T-helper 9 cell (primary cell): ENCODE data around the gene DAD1.
"Not testable (repeated sequence)": the region's sequence is repeated elsewhere in the genome, so short reads cannot be mapped to it uniquely, and the experiment has no call there.

ENCODE experiments used
- DNase-seq: peaks from one replicate; pipeline ENCODE4 v3.0.0-alpha.2; 2020

The DAD1 gene

DNA sequence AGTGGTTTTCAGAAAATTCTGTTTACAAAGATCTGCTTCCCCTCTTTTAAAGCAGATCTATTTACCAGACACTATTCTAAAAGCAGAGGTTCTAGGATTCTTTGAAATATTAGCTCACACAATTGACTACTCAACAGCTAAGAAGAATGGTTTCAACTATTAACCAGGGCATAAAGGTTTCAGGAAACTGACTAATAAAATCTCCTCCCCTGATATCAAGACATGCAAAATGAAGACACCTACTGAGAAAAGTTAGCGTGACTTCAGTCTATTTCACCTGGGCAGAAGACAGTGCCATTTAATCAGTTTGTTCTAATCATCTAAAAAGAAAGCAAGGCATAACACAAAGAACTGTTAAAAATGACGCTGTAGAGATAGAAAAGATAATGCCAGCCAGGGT, 22.2 kb downstream of the DAD1 start:
- DNase-seq, result no peak

DNA sequence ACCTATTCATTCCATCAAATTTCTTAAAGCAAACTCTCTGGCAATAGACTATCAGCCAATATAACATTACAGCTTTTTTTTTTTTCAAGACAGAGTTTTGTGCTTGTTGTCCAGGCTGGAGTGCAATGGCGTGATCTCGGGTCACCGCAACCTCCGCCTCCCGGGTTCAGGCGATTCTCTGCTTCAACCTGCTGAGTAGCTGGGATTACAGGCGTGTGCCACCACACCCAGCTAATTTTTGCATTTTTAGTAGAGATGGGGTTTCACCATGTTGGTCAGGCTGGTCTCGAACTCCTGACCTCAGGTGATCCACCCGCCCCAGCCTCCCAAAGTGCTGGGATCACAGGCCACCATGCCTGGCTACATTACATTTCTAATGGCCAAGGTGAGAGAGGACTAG, 22.8 kb downstream of the DAD1 start:
- not testable (repeated sequence) for DNase-seq

DNA sequence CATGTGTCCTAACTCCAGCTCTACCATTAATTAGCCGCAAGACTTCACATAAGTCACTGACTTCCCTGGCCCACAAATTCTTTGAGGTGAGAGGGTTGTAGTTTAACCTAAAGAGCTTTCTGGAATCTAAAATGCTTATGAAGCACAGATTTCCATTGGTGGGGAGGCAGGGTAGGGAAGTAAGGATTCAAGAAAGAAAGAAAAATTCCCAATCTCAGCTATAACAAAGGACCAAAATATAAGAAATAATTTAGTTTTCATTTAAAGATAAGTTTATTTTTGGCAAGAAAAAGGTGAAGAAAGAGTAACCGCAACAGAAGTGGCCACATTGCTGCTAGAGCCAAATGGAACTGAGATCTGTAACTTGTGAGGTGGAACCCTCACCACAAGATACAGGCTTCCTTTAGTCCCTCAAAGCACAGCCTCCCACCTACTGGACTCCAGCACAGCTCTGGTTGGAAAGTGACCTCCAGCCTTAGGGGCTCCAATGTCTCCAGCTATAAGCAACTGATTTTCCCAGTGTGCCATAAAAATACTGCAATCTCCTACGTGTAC, 23.6 kb downstream of the DAD1 start:
- no peak for DNase-seq

DNA sequence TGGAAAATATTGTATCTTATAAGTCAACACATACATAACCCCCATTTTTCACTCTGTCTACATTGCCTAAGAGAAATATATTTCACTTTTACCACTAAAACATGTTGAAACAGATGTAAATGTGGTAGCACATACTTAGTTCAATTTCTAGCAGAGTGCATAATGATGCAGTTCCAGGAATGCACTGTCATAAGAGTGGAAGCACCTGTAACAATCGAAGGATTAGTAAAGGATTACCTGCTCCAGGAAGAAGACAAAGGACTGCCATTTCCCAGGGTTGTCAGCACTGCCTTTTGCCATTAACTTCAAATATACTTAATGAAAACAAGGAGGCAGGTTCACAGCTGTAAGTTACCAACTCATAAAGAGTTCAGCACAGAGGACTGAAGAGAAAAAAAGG, 24.6 kb downstream of the DAD1 start:
- DNase-seq, result no peak

DNA sequence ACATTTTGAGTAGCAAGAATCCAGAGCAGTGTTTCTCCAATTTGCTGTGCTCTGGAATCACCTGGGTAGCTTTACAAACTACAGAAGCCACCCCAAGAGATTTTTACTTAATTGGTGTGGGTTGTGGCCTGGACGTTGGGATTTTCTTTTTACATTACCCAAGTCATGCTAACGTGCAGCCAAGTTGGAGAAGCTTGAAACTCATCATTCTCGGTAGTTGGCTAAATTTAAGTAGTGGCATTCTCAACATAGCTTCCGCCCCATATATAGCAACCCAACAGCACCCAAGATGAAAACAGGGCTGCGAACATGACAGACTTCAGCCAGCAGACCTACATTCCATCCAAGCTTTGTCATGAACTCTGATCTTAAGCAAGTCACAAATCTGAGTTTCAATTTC, 25.0 kb downstream of the DAD1 start:
- DNase-seq, result no peak

DNA sequence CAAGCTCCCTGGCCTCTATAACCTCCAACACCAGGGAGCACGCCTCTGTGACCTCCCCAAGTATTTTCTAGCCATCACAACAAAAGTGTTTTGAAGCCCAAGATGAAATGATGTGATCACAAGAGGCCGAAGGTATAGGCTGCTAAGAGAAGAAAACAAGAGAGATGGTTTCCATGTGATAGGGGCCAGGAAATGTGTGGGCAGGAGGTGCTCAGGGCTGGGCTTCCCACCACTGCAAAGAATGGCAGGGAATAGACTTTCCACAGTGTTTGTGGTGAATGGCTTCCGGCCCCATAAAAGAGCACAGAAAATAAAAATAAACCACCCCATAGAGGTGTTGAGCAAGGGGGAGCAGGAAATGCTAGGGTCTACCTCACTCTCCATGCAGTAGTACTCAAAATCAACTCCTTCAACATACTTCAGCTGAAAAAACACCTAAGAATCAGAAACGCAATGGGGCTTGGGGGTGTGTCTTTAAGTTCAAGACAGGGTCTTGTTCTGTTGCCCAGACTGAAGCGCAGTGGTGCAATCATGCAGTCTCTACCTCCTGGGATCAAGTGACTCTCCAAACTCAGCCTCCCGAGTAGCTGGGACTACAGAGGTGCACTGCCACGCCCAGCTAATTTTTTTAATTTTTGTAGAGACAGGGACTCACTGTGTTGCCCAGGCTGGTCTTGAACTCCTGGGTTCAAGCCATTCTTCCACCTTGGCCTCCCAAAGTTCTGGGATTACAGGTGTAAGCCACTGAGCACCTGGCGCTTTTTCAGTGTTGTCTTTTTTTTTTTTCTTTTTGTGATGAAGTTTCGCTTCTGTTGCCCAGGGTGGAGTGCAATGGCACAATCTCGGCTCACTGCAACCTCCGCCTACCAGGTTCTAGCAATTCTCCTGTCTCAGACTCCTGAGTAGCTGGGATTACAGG, 27.1 kb downstream of the DAD1 start:
- DNase-seq, result peak; percentile 64

DNA sequence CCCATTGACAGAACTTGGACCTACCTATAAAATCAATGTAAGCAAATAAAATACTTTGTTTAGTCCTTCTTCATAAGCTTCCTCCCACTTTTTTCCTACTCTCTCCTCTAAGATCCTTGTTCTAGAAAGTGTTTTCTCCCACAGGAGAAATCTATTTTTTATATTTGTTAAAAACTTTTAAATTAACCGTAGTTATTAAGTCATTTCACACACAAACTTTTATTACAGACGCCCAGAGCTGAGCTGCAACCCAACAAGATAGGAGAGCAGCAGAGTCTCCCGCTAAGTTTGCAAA, 27.7 kb downstream of the DAD1 start:
- no peak for DNase-seq

DNA sequence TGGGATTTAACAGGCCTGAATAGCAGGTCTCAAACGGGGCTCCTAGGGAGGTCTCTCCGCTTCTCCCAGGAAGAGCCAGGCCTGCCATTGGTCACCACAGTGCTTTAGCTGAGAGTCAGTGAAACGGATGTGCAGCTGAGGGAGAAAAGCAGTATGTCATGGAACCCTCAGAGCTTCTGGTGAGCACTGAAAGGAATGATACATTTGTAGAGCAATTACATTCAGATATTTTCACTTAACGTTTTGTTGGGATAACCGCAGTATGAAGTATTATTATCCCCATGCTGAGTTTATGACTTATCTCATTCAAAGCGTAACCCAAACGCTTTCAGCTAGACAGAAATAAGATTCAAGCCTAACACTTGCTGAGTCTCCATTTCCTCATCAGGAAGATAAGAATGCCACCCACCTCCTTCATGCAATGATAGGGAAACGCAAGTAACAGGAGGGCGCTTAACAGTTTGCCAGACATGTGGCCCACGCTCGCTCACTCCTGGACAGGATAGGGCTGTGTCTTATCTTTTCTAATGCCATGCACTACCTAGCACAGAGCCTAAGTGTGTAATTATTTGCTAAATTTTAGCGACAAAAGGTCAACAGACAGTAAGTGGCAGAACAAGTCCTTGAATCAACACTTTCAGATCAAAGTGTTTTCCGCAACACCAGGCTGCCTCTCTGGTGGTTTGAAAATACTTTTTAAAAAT, 28.2 kb downstream of the DAD1 start:
- DNase-seq, result no peak

DNA sequence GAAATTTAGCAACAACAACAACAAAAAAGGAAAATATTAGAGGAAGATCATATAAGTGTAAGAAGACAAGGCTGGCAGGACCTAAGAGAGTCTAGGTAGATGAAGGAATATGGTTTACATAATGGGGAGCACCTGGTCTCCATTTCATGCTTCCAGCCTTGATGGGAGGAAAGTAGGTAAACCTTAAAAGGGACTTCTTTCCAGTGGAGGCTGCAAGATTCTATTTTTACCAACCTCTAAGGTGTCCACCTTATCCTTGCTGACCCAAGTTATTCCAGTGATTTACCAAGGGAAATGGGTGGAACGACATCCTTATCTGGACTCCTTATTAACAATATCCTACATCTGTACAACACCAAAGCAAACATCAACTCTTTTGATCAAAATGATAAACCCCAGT, 30.0 kb downstream of the DAD1 start:
- DNase-seq, result no peak

DNA sequence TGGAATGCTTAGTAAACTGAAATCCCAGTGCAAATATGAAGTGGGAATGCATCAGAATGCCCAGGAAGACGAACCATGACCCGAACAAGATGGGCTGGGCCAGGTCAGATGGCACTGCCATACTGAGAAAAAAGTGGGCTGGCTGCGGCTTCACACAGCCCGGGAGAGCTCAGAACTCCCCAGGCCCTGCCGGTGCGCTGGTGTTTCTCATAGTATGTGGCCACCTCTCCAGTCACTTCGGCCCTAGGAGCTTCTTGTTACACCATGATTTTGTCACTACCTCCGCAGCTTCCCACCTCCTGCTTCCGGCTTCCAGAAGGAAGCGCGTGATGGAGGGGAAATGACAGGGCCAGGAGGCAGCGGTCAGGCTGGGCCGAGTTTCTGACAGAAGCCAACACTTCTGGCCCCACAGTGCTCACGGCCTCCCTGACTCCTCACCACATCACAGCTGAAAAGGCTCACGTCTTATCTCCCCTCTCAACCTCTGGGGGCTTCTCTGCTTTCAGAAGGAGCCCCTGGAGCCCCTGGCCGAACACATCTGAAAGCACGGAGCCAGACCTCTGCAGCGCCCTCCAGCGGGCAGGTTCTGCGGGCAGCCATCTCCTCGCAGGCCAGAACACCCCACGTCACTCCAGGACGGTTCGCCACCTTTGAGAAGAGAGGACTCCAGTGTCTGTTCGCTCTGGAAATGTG, 30.7 kb downstream of the DAD1 start:
- DNase-seq, result peak; percentile 58

DNA sequence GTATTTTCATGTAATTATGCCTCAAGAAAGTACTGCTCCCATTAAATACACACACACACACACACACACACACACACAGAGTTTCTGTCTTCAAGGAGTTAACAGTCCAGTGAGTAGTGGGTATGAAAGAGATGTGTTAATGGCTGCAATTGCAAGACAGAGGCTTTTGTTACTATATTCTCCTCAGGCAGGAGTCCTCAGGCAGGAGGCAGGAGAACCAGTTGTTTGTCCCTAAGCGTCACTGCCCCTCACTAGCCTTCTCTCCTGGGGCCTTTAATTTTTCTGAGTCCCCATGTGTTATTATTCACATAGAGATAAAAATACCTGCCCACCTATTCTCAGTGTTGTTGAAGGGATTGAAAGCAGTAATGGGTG, 31.2 kb downstream of the DAD1 start:
- DNase-seq, result no peak

DNA sequence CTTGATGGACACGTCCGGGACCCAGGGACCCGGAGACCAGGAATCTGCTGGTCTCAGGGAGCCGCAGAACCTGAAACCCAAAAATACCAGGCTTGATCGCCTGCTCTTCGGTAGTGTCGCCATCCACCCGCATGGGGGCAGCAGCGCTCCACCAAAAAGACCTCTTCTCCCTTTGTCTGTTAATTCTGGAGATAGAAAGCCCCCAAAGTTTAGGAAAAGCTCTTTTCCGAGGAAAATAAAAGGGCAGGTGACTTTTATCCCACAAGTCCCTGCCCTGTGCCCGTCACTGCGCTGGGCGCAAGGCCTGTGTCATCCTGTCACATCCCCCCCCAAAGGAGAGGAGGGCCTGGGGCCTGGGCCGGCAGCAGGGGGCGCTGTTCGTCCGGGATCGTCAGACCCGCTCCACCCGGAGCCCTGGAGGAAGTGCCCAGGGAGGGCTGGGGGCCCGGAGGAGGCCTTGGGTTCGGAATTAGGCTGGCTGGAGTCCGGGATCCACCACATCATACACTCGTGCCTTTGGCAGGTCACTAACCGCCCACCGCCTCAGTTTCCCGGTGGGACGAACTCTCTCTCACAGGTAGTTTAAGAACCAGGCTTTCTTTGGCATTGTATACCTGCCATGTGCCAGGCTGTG, 31.9 kb downstream of the DAD1 start:
- peak; percentile 93 for DNase-seq

DNA sequence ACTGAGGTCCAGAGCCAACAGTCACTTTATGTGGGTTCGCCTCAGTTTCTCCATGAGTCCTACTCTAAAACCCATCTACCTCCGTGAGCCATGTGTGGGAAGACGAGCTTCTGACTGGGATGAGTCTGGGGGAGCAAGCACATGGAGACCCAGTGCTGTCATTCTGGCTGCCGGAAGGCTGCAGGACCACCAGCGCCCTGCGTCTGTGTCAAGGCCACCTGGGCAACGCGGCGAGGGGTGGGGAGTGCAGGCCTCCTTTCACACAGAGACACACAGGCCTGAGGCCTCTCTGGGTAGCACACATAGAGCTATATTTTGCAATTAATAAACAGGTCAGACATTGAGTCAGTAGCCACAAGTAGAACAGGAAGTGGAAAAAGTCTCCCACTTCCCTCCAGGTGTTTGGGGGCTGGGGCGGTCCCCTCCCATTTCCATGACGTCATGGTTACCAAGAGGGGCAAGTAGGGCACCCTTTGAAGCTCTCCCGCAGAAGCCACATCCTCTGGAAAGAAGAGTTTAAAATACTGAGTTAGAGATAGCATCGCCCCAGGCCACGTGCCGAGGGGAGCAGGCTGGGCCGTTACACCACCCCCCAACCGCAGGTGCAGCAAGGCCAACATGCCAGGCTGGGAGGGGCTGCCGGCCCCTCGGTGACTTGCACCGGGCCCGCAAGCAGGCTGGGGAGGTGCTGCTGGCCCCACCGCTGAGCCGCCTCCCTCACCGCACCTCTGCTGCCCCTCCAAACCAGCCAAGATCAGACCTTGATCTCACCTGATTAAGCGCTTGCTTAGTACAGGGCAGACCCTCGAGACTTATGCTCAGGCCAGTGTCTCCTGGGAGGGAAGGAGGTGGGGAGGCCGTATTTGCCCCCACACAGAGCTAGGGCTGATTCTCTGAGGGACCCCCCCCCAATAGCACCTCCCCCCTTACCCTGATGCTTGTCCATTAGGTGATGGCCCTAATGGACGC, 32.7 kb downstream of the DAD1 start:
- peak; percentile 98 for DNase-seq

DNA sequence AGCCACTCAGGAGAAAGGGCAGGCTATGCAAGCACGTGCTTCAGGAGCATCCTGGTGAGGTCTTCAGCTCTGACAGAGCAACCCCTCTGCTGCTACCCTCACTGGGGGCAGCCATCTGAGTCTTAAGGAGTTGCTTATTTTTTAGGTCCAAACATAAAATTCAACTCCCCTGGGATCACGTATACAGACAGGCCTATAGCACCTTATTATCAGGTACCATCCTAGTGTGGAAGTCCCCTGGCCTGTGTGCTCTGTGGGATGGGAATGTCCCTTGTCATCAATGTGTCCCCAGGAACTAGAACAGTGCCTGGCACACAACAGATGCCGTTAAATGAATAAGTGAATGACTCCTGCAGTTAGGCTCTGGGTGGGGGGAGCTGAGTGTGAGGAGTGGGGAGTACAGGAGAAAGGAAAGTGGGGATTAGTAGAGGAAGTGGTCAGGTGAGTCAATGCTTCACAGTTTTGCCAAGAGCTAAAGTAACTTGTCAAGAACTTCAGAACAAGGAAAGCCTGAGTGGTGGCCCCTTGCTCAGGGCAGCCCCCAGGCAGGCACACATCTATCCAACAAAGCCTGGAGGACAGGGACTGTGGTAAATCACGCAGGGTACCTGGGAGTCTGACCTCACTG, 33.5 kb downstream of the DAD1 start:
- peak; percentile 55 for DNase-seq

DNA sequence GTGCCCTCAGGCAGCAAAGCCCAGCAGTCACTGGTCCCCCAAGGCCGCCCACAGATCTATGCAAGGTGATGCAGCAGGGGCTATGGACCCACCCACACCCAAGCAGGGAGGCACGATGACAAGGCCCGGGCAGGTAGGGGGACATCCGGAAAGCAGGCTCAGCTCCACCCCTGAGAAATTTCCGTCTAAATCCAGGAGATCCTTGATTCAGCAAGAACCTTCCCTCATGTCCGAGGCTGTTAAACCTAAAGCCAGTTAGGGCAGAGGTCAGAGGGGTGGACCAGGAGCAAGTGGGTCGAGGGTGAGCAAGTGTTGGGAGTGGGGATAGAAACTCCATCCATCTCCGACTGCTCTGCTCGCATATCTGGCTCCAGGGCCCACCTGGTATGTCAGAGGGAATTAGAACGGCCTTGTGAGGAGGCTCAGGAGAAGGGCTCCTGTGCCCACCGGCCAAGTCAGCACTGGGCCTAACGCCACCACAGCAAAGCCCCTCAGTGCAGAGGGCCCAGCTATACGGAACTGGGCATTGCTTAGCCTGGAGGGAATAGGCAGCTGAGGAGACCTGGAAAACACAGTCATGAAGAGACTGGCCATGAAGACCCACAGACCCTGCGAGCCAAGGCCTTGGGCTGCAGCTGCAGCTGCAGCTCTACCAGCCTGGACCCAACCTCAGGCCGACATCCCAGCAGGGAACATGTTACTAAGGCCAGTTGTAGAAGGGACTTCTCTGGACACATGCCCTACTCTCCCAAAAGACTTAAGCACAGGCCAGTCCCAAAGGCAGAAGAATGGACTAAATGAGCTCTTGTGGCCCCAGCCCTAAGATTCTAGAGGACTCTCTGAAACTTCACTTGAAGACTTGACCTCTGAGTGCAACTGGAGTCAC, 34.3 kb downstream of the DAD1 start:
- DNase-seq, result no peak

DNA sequence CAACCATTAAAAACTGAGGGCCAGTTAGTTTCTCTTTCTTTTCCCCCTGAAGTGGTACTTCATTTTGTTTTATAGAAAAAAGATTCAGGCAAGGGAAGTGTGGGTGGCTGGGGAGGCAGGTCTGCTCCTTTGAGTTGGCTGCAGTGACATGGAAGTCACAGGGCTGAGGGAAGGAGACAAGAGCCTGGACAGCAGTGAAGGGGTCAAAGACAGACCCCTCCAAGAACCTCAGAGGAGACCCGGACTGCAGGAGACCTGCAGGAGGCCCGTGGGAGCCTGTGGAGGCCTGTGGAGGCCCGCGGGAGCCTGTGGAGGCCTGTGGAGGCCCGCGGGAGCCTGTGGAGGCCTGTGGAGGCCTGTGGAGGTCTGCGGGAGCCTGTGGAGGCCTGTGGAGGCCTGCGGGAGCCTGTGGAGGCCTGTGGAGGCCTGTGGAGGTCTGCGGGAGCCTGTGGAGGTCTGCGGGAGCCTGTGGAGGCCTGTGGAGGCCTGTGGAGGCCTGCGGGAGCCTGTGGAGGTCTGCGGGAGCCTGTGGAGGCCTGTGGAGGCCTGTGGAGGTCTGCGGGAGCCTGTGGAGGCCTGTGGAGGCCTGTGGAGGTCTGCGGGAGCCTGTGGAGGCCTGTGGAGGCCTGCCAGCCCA, 35.0 kb downstream of the DAD1 start:
- DNase-seq, result not testable (repeated sequence)

DNA sequence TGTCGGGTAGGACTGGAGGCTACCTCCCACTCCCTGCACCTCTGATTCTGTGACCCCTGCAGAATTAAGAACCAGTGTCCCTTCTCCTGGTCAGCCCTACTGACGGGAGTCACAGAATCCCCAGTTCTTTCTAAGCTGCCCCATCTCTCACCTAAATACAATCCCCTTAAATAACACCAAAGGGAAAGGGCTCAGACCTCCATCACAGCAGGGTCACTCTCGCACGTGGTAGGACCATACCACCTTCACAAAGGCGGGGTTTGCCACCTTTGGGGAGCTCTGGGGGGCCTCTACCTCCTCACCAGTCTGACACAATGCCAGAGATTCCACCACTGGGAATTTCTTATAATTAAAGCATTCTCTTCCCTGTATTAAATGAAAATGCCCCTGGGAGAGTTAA, 35.6 kb downstream of the DAD1 start:
- DNase-seq, result no peak

DNA sequence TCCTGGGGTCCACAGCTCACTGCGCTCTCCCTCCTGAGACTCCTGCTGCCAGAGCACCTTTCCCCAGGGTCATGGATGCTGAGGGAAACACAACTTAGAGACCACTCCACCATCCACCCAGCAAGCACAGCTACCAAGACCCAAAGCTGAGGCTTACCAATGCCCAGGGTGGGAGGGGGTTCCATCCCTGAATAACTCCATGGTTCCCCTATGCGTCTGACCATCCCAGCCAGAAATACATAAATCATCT, 36.3 kb downstream of the DAD1 start:
- DNase-seq, result no peak

DNA sequence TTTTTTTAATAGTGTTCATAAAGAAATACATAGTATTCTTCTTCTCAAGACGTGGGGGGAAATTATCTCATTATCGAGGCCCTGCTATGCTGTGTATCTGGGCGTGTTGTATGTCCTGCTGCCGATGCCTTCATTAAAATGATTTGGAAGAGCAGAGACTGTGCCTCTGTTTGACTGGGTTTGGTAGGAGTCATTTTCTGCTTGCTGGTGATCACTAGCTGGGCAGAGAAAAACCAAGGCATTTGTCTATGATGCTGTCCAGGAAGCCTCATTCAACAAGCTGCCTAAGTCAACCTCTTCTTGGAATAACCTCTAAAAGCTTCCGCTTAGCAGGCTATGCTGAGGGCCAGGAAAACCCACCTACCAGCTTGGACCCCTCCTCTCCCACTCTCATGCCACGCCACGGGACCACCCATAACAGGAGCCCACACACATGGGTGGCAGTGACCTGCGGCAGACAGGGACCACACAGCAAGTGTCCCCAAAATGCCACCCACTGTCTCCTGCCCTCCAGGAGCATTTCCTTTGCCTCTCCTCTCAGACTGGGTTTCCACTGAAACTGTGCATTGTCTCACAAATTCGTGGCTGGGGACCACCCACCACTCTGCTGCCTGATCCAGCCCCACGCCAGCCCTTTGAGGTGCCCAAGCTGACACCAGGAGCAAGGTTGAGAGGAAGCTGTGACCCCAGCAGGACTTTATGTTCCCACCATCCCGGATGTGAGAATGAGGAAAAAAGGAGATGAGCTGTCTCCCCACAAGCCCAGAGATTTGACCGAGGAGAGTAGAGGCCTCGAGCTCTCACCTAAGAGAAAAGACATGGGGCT, 36.8 kb downstream of the DAD1 start:
- DNase-seq, result no peak
